ENCODE results near the gene ALOXE3.
"Not testable (repeated sequence)": the region's sequence is repeated elsewhere in the genome, so short reads cannot be mapped to it uniquely, and the experiment has no call there.

ALOXE3 gene

GRCh38 chr17:8121681-8122421 lies 3.5 kb upstream of the ALOXE3 start:
- no peak for DNase-seq (ENCODE audit: low read depth)

DNA sequence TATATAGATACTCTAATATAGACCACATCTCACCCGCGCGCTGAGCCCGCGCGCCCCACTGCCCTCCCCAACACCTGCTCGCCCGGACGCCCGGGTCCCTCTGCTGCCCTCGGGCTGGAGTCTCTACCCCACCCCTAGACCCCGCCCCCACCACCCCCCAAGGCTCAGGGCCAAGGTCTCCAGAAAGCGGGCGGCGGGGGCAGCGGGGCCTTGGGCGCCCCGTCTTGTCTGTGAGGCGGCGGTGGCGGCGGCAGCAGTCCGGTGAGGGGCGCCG lies 3.0 kb upstream of the ALOXE3 start:
- no peak for DNase-seq (ENCODE audit: low read depth)

- DNase-seq (ENCODE audit: low read depth), result no peak
Measured at GRCh38 chr17:8120520-8121406, 2.4 kb upstream of the ALOXE3 start.

GRCh38 chr17:8119581-8120519 lies 1.5 kb upstream of the ALOXE3 start:
- DNase-seq (ENCODE audit: low read depth), result peak; percentile 83

- peak; percentile 71 for DNase-seq (ENCODE audit: low read depth)
Measured at GRCh38 chr17:8118769-8119580, 661 bp upstream of the ALOXE3 start.

DNA sequence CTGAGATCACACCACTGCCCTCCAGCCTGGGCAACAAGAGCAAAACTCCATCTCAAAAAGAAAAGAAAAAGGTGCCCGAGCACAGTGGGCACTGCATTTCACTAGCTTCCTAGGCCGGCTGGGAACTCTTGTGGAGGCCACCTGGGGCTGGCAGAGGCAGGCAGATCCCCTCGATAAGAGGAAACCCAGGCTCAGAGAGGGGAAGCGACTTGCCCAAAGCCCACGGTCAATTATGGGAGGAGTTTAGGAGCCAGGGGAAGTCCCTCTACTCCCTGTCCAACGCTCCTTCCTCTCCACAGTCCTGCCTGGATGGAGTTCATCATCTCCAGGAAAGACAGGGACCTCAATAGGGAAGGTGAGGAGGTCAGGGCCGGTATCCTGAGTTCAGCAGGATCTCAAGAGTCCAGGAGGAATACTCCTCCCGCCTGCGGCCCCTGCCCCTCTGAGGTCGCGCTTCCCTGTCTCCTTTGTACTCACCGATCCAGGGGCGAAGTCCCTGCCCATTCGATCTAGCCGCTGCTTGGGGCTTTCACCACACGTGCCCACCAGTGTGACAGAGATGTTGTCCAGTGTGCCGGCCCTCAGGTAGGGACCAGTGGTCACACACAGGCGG lies 841 bp downstream of the ALOXE3 start:
- no peak for DNase-seq (ENCODE audit: low read depth)

GRCh38 chr17:8116776-8117175 lies 1.5 kb downstream of the ALOXE3 start:
- no peak for DNase-seq (ENCODE audit: low read depth)

DNA sequence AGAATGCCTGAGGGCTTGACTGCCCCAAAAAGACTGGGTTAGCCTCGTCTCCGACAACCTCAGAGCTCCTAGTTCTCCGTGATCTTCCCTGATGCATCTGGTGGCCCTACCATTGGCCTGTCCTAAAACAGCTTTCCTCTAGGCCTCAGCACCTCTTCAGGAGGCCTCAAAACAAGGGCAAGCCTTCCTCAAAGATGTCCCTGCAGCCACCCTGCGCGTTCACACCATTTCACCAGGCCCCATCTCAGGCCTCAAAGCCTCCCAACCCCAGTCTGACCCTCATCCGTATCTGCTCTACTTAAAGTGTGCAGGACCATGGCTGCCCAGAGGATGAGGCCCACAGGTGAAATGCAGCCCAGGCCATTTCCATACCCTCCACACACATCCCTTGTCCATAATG lies 7.4 kb downstream of the ALOXE3 start:
- DNase-seq (ENCODE audit: low read depth), result no peak

GRCh38 chr17:8110456-8110804 lies 7.9 kb downstream of the ALOXE3 start:
- no peak for DNase-seq (ENCODE audit: low read depth)

GRCh38 chr17:8109661-8110455 lies 8.5 kb downstream of the ALOXE3 start:
- peak; percentile 51 for DNase-seq (ENCODE audit: low read depth)

DNA sequence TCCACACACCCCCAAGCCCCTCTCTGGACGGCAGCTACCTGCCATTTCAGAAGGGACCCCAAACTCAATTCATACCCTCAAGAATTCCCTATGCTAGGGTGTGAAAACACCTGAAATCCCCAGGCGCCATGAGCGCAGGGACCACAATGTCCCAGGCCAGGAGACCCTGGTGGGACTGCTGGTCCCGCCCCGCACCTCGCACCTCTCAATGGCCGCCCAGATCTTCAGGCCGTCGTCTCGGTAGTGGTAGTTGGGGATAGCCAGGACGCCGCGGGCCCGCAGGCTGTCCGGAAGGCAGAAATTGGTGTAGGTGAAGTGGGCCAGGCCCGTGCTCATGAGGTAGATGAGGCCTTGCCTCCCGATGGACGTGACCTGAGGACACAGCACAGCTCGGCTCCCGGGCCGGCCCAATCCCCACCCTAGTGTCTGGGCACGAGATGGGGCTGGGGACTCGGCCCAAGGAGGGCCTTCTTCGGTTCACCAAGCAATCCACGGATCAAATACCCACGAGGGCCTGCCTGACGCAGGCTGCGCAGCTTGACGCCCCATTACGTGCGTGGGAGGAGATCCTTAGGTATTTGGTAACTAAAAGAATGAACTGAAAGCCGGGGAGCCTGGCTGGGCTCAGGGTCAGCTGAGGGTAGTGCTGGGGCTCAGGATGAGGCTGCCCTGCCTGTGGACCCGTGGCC lies 9.2 kb downstream of the ALOXE3 start:
- no peak for DNase-seq (ENCODE audit: low read depth)

- DNase-seq (ENCODE audit: low read depth), result not testable (repeated sequence)
Measured at GRCh38 chr17:8106980-8107379, 11.3 kb downstream of the ALOXE3 start.

GRCh38 chr17:8105957-8106398 lies 12.3 kb downstream of the ALOXE3 start:
- no peak for DNase-seq (ENCODE audit: low read depth)

DNA sequence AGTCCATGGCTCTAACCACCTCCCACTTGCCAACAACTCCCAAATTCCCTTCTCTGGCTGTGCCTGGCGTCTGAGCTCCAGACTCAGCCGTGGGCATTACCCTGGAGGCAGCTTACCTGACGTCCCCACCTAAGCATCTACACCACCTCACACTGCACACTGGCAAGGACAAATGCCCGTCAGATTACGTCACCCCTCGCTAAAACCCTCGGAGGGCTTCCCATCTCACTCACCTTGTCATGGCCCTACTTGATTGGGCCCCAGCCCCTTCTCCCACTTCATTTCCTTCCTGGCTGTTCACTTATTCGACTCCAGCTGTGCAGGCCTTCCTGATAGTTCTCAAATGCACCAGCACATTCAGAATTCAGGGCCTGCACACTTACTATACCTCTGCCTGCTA lies 13.4 kb downstream of the ALOXE3 start:
- DNase-seq (ENCODE audit: low read depth), result no peak

- DNase-seq (ENCODE audit: low read depth), result no peak
Measured at GRCh38 chr17:8103549-8103948, 14.8 kb downstream of the ALOXE3 start.

GRCh38 chr17:8101721-8102120 lies 16.6 kb downstream of the ALOXE3 start:
- DNase-seq (ENCODE audit: low read depth), result no peak

- no peak for DNase-seq (ENCODE audit: low read depth)
Measured at GRCh38 chr17:8100763-8101162, 17.6 kb downstream of the ALOXE3 start.

DNA sequence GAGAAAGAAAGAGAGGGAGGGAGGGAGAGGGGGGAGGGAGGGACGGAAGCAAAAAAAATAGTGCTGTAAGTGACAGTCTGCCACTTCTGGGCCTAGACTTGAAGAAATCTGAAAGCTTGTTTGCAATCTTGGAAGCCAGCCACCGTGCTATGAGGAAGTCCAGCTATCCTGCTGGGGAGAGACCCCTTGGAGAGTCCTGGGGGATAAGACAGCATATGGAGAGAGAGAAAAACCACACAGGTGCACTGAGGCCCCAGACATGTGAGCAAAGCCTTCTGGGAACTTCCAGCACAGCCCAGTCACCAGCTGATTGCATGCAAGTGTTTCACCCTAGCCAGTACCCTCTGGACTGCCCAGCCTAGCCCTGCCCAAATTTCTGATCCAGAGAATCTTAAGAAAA lies 18.2 kb downstream of the ALOXE3 start:
- DNase-seq (ENCODE audit: low read depth), result no peak

DNA sequence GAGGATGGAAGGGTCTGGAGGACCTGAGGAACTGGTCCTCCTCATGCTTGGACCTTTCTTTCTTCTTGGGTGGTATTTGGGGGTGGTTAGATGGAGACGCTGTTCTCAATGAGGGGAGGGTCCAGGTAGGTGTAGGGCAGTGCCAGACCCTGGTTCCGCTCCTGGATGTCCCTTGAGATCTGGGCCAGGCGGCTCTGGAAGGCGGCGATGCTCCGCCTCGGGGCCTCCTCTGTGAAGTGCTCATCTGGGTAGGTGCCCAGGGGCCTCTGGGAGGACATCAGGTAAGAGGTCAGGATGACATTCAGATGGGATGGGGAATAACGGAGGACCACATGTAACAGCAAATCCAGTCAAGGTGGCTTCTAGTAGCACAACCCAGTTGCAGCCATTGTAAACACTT lies 21.8 kb downstream of the ALOXE3 start:
- no peak for DNase-seq (ENCODE audit: low read depth)

DNA sequence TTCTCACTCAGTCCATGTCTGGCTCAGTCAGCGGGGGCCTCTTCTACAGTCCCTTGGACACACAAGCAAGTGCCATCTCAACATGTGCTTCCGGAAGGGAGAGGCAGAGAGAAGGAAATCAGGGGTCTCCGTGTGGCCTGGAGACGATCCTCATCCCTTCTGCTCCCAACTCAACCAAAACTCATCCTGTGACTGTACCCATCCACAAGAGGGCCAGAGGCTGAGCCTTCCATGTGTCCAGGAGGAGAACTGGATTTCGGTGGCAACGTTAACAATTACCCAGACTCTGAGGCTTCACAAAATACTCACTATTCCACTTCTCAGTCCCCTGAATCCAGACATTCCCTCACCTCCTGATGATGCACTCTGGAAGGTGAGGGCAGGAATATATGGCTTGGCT lies 23.0 kb downstream of the ALOXE3 start:
- DNase-seq (ENCODE audit: low read depth), result no peak

Measured in stimulated activated CD8-positive, alpha-beta memory T cell treated with anti-CD3 and anti-CD28 coated beads, Interleukin-7, amount 100 ng/mL, for 24 hours (primary cell).